Right cardiac atrium (tissue), 5 donors: Measurements from ENCODE around the gene HS6ST3. TPM values are rescaled to one million over a fixed set of nuclear protein-coding genes. Genes with fewer than 3 reads are reported as not detected.

Experiments used
- ATAC-seq, 2 donors: fragments of 200-7000 bp; cut with Tn5 transposase; one replicate each; pipeline versions ENCODE4 v1.8.0 to v1.9.1; 2020; ENCODE audit warnings: moderate library complexity in 2 of 2, mild to moderate bottlenecking in 1 of 2
- DNase-seq, 3 donors: peaks; one replicate each; pipeline ENCODE4 v3.0.0-alpha.2; 2020
- H3K27ac ChIP-seq: one replicate; pipeline ENCODE4 v1.5.1; 2013; ENCODE audit warnings: mild to moderate bottlenecking, low read length, control low read depth, moderate library complexity
- H3K27me3 ChIP-seq: one replicate; pipeline ENCODE4 v1.6.1; 2013; ENCODE audit not compliant: control insufficient read depth, insufficient read depth
- H3K4me1 ChIP-seq: one replicate; pipeline ENCODE4 v1.6.1; 2013; ENCODE audit warnings: low read length; ENCODE audit not compliant: control insufficient read depth, insufficient read depth
- H3K4me3 ChIP-seq: one replicate; pipeline ENCODE4 v1.5.1; 2013; ENCODE audit warnings: low read length, control low read depth
- H3K9me3 ChIP-seq: one replicate; pipeline ENCODE4 v1.6.1; 2013; ENCODE audit warnings: low read length; ENCODE audit not compliant: control insufficient read depth
- WGBS: extraction: QIAGEN DNeasy Blood & Tissue Kit; methylation state at CpG from one replicate; pipeline ENCODE4 v1.1.7; 2013; 5-methylcytosine and 5-hydroxymethylcytosine counted together
- intact Hi-C, 4 donors: fragments of 100-400 bp; cut with DNase I; formaldehyde crosslinking; loops; one replicate each; pipeline versions ENCODE4 v1.11.0 to v1.14.0; 2022 to 2023
- polyA plus RNA-seq: library from polyadenylated mRNA; stranded (reverse); fragments of 200-250 nt; gene quantifications from one replicate; pipeline ENCODE4 v1.2.3, GENCODE V29; 2013
- total RNA-seq, 4 donors: library from RNA; stranded (reverse); fragmentation: NEBNext Ultra II Directional; extraction: Animal tissue kit (Norgen Biotek cat#: 25700); gene quantifications; one replicate each; pipeline ENCODE4 v1.2.1, GENCODE V29; 2021
- donor health status: healthy with polysubstance abuse.
- donor health status: DM: no; HTN: yes; CAD: no.
- donor health status: DM: no; HTN: no; CAD: no.
- donor health status: DM: no; HTN: yes; CAD: no; lungs with severe emphysema.
- donor health status: DM: yes; HTN: yes; CAD: no.

HS6ST3 gene
- total and polyA plus RNA-seq, 5 donors: 0.64 to 1.3 (median 0.79) TPM

DNA sequence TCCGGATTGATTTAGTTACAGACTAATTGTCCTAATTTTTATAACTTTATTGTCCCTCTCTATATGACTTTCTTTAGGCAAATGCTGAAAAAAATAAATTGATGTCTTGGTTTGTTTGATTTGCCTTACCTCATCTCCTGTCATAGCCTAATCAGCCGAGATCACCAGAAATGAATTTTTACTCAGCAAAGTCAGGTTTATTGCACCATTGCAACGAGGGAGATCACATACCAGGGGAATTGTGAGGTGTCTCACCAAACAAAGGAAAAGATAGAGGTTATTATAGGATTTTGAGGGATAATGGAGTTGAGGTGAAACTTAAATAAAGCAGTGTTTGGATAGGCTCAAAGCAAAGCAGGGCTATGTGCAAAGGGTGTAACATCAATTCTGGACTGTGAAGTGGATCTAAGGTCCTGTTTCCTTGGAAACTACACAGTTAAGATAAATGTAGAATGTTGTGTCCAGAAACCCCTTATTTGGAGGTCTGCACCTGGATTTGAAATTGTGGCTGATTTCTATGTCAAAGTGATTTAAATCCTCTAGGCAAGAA, 531.8 kb downstream of the HS6ST3 start:
- ATAC-seq (no peak), DNase-seq (no peak)
- Histone ChIP-seq H3K4me3 (no peak overlapping the region), H3K27me3 (no peaks in the 10 kb centered on the region), H3K27ac (no peak overlapping the region), H3K9me3 (no peaks in the 10 kb centered on the region), H3K4me1 (no peaks in the 10 kb centered on the region)
- 71% methylated on average over 3 of the region's 3 CpGs for WGBS
- intact Hi-C loops: no loop called here

DNA sequence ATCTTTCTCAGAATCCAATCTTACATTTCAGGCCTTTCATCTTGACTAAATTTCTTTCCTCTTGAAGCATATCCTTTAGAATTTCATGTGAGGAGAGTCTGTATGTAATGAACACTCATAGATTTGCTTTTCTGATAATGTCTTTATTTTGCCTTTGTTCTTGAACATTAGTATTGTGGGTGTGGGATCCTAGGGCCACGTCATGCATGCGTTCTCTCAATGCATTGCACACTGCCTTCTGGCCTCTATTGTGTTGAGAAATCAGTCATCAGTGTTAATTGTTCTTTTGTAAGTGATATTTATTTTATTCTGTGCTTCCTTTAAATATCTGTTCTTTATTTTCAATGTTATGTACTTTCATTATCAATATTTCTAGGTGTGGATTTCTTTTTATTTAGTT, 539.4 kb downstream of the HS6ST3 start:
- no peak overlapping the region for H3K4me3 ChIP-seq
- no peaks in the 10 kb centered on the region for H3K4me1 ChIP-seq
- no peak for DNase-seq
- no peaks in the 10 kb centered on the region for H3K9me3 ChIP-seq
- no peak overlapping the region for H3K27ac ChIP-seq
- H3K27me3 ChIP-seq: no peaks in the 10 kb centered on the region
- intact Hi-C loops: no loop called here
- no peak for ATAC-seq
- 79% methylated on average over 2 of the region's 2 CpGs for WGBS

DNA sequence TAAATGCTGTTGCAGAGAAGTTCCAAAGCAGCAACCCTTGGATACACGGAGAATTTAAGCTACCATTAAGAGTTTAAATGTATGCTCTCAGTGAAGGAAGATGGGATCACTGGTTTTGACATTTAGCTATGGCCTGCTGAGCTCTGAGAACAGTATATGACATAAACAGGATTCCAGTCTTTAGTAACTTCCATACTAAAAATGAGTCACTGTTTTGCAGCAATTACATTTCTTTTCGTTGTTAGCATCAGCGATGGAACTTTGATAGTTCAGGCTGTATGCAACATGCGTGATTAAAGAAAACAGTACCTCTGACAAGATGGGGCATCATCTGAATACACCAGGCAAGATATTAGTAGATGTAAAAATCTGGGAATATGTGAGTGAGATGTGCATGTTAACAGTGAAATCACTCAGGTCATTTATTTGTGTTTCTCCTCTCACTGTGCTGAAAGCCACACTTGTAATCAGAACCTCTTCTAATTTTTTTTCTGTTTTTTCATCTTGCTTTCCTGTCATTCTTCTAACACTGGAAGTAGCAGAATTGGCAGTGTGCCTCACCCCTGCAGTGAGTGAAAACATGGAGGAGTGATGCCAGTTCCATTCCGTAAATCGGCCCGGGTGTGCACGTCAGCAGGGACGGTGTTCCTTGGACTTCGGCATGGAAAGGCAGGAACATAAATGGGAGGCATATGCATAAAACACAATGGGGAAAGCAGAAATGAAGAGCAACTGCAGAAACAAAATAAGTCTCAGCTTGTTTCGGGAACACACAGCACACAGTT, 542.8 kb downstream of the HS6ST3 start:
- Histone ChIP-seq H3K4me3 (no peak overlapping the region), H3K9me3 (no peaks in the 10 kb centered on the region), H3K4me1 (no peaks in the 10 kb centered on the region), H3K27me3 (no peaks in the 10 kb centered on the region), H3K27ac (no peak overlapping the region)
- intact Hi-C loops: no loop called here
- peak in 1 of 3 donors; percentile 34 for DNase-seq
- 70% methylated on average over 11 of the region's 11 CpGs for WGBS
- no peak for ATAC-seq

DNA sequence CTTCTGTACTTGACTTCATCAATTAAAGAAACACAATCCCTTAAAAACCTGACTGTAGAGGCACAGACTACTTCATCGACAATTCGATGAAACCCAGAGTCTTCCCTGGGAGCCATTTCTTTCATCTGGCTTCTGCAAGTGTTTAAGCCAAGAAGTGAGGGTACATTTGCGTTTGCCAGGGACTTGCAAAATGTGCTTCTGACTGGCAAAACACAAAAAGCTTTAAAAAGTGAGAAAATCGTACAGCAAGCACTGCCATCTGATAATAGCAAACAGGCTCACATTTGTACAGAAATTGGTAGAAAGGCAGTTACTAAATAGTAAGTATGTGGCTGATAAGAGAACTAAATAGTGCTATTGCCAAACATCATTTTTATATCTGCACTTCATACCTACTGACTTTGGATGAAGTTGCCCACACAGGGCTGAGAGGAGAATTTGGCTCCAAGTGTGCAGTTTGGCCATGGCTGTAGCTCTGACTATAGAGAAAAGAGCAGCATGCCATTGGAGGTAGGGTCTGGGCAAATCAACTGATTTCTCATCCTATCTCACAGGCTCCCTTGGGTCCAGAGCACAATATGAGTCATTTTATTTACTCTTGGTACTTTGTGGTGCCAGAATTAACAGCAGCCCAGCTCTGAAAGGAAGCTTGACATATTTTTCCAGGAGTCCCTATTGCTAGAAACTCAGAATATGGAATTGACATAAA, 546.2 kb downstream of the HS6ST3 start:
- intact Hi-C loops: no loop called here
- 74% methylated on average over 4 of the region's 4 CpGs for WGBS

DNA sequence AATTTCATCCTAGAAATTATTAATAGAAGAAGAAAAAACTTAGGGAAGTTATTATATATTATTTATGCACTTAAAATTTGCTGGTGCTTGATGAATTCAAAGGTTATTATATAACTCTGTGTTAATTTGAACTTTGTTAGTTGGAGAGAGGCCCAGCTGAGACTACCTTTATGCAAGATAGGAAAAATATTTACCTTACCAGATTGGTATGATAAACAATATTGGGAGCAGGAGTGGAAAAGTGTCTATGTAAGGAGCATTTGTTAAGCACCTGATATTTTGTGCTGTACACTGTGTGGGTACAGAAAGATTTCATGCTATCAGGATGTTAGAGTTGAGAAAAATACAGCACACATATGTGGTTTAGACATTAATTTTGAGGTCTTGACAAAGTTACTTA, 547.1 kb downstream of the HS6ST3 start:
- Histone ChIP-seq H3K4me1 (no peaks in the 10 kb centered on the region), H3K9me3 (no peaks in the 10 kb centered on the region), H3K4me3 (no peak overlapping the region), H3K27me3 (no peaks in the 10 kb centered on the region), H3K27ac (no peak overlapping the region)
- intact Hi-C loops: no loop called here
- DNase-seq: no peak
- no peak for ATAC-seq

More for the DNA sequence above, 546.2 kb downstream of the HS6ST3 start:
- ATAC-seq (no peak), DNase-seq (no peak)
- Histone ChIP-seq H3K9me3 (no peaks in the 10 kb centered on the region), H3K27ac (no peak overlapping the region), H3K27me3 (no peaks in the 10 kb centered on the region), H3K4me1 (no peaks in the 10 kb centered on the region), H3K4me3 (no peak overlapping the region)

DNA sequence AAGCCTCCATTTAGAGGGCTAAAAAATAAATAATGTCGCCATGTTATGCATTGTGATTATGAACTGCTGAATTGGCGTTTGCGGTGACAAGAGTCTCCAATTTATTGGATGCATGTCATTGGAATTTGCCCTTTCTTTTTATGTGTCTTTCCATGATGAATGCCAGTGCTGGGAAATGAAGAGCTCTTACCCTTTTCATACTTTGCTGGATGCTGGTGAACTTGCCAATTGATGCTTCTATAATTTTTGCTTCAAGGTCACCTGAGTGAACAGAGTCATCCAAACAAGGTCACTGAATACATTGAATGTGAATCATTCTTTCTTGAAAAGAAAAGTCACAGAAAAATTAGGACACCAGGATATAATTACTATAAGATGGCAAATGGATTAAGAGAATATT, 556.2 kb downstream of the HS6ST3 start:
- 93% methylated on average over 3 of the region's 3 CpGs for WGBS
- Histone ChIP-seq H3K27me3 (no peaks in the 10 kb centered on the region), H3K27ac (no peak overlapping the region), H3K4me3 (no peak overlapping the region), H3K9me3 (no peaks in the 10 kb centered on the region), H3K4me1 (no peaks in the 10 kb centered on the region)
- no peak for DNase-seq
- no peak for ATAC-seq
- intact Hi-C loops: no loop called here

DNA sequence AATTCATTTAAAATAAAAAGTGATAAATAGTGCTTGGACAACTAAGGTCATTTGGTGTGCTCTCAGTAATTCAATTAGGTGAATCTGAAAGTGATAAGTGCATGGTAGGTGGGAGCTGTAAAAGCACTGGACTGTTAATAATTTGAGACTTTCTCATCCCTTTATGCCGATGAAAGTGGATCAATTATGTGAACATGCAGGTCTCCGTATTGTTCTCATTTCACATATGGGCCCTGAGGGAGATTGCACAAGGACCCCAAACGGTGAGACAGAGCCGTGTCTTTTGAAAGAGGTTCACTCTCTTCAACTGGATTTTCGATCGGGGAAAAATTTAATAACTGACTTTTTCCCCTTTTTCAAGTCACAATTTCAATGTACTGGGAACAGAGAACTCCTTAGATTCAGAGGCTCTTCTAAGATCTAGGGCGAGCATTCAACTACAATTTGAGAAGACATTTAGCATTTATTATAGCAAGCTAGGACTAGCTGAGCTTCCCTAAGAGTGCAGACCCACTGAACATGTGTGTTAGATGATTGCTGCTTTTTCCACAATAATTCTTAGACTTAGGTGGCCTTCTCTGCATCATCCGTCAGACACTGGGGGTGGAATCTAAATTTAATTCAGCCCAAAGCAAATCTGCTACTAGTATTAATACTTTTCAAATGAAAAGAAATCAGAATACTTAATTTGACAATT, 556.8 kb downstream of the HS6ST3 start:
- intact Hi-C loops: no loop called here
- H3K27me3 ChIP-seq: no peaks in the 10 kb centered on the region
- no peaks in the 10 kb centered on the region for H3K4me1 ChIP-seq
- no peak overlapping the region for H3K4me3 ChIP-seq
- ATAC-seq (no peak), DNase-seq (no peak)
- 79% methylated on average over 8 of the region's 8 CpGs for WGBS
- H3K27ac ChIP-seq: no peak overlapping the region
- no peaks in the 10 kb centered on the region for H3K9me3 ChIP-seq

DNA sequence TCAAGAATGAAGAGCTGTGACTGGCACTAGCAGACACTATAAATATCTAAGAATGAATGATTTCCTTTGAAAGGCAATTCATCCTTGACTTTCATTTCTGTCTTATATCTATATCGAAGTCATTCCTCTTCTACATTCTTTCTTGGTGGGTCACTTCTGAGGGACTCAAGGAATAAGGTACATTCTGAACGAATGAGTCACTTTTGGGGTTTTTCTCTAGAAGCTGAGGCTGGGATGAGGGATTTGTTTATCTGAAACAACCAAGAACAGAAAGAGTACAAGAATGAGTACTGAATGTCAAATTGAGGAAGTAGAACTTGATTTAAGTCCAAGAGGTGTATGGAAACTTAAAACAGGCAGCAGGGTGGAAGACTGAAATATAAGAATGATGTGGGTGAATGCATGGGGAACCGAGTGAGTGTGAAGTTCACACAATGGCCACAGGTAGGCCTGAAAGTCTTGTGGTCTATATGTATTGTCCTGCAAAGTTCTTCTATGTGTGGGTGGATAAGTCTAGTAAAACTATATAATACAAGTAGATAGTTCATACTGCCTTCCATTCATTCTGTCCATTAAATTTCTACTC, 560.5 kb downstream of the HS6ST3 start:
- H3K4me1 ChIP-seq: no peaks in the 10 kb centered on the region
- WGBS: 76% methylated on average over 3 of the region's 3 CpGs
- ATAC-seq (no peak), DNase-seq (no peak)
- H3K27me3 ChIP-seq: no peaks in the 10 kb centered on the region
- H3K9me3 ChIP-seq: no peaks in the 10 kb centered on the region
- no peak overlapping the region for H3K27ac ChIP-seq
- H3K4me3 ChIP-seq: no peak overlapping the region
- intact Hi-C loops: no loop called here

DNA sequence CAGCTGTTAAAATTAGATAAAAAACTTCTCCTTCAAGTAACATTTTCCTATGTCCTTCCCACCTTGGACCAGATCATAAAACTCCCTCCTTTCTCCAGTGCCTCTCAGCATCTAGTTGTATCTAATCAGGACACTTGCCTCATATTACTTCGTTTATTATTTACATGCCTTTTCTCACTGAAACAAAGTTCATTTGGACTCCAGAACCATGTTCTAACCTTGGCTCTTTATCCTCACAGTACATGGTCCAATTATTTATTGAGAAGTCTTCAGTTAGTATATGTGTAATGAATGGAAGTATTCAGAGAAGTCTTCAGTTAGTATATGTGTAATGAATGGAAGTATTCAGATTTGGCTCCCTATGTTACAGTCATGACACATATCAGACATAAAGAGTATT, 561.7 kb downstream of the HS6ST3 start:
- ATAC-seq (no peak), DNase-seq (no peak)
- Histone ChIP-seq H3K27me3 (no peaks in the 10 kb centered on the region), H3K4me3 (no peak overlapping the region), H3K4me1 (no peaks in the 10 kb centered on the region), H3K27ac (no peak overlapping the region), H3K9me3 (no peaks in the 10 kb centered on the region)
- intact Hi-C loops: no loop called here
- WGBS: 28% methylated on average over 1 of the region's 1 CpG

DNA sequence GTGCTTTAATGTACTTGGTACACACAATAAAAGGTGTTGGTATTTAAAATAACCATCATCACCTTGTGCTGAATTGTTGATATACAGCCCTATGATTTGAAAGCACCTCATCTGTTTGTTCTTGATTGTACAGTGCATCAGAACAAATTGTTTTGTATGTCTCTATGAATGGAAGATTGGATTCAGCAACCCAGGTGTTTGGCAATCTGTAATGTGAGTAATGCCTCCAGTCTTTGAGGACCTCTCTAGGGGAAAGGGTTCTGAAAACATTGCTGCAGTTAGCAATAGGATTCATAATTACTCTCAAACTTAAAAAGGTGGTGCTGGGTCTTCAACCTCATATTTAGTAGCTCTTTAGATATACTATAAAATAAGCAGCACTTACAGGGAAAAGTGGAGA, 562.6 kb downstream of the HS6ST3 start:
- DNase-seq: no peak
- intact Hi-C loops: no loop called here
- H3K4me3 ChIP-seq: no peak overlapping the region
- no peaks in the 10 kb centered on the region for H3K27me3 ChIP-seq
- ATAC-seq: no peak
- H3K9me3 ChIP-seq: no peaks in the 10 kb centered on the region
- no peaks in the 10 kb centered on the region for H3K4me1 ChIP-seq
- H3K27ac ChIP-seq: no peak overlapping the region

DNA sequence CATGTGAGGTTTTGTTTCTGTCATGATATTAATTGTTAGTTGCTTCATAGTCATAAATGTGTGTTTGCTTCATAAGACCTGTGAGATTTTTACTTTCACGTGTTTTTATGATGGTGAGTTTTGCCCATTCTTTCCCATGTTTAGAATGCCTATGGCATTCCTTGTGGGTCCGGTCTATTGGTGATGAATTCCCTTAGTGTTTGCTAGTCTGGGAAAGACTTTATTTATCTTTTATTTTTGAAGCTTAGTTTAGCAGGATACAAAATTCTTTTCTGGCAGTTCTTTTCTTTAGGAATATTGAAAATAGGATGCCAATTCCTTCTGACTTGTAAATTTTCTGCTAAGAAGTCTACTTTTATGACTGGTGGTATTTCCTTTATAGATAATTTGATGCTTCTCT, 571.7 kb downstream of the HS6ST3 start:
- H3K4me1 ChIP-seq: no peaks in the 10 kb centered on the region
- H3K27me3 ChIP-seq: no peaks in the 10 kb centered on the region
- no peak overlapping the region for H3K27ac ChIP-seq
- ATAC-seq: no peak
- H3K9me3 ChIP-seq: no peaks in the 10 kb centered on the region
- 90% methylated on average over 2 of the region's 2 CpGs for WGBS
- no peak for DNase-seq
- no peak overlapping the region for H3K4me3 ChIP-seq
- intact Hi-C loops: no loop called here
